ENCODE measurements around the gene WNT1.

The WNT1 gene

GRCh38 chr12:49012739-49013138, 34.6 kb downstream of the WNT1 start:
- DNase-seq (ENCODE audit: low read depth in 1 of 2, low spot score in 1 of 2) = no peak
- H3K27ac ChIP-seq (replicated peaks) = no peak overlapping the region
- no peak for TF ChIP-seq REST (IDR thresholded peaks at IDR 0.05; ENCODE audit: insufficient replicate concordance, low read depth)
- TF ChIP-seq POLR2AphosphoS5 (IDR thresholded peaks at IDR 0.05; ENCODE audit: low read depth) = no peak
- TF ChIP-seq SPI1 (IDR thresholded peaks at IDR 0.05; ENCODE audit: borderline replicate concordance, low read depth) = no peak
- TF ChIP-seq CTCF (IDR thresholded peaks at IDR 0.05; ENCODE audit: insufficient read depth, low read length) = no peak
- no peak for TF ChIP-seq GABPA (IDR thresholded peaks at IDR 0.05; ENCODE audit: low read depth)
- no peak overlapping the region for H3K4me3 ChIP-seq (replicated peaks; ENCODE audit: insufficient read depth, low read length)
- H3K27me3 ChIP-seq (ENCODE audit: insufficient read depth, poor library complexity, severe bottlenecking) = no peaks in the 10 kb centered on the region

GRCh38 chr12:49013428-49013827, 35.3 kb downstream of the WNT1 start:
- Histone ChIP-seq H3K27me3 (ENCODE audit: insufficient read depth, poor library complexity, severe bottlenecking) (no peaks in the 10 kb centered on the region), H3K27ac (replicated peaks) (no peak overlapping the region), H3K4me3 (replicated peaks; ENCODE audit: insufficient read depth, low read length) (no peak overlapping the region)
- no peak for DNase-seq (ENCODE audit: low read depth in 1 of 2, low spot score in 1 of 2)
- no peak for TF ChIP-seq POLR2AphosphoS5 (IDR thresholded peaks at IDR 0.05; ENCODE audit: low read depth)
- TF ChIP-seq GABPA (IDR thresholded peaks at IDR 0.05; ENCODE audit: low read depth) = no peak
- no peak for TF ChIP-seq SPI1 (IDR thresholded peaks at IDR 0.05; ENCODE audit: borderline replicate concordance, low read depth)
- no peak for TF ChIP-seq REST (IDR thresholded peaks at IDR 0.05; ENCODE audit: insufficient replicate concordance, low read depth)
- no peak for TF ChIP-seq CTCF (IDR thresholded peaks at IDR 0.05; ENCODE audit: insufficient read depth, low read length)

DNA sequence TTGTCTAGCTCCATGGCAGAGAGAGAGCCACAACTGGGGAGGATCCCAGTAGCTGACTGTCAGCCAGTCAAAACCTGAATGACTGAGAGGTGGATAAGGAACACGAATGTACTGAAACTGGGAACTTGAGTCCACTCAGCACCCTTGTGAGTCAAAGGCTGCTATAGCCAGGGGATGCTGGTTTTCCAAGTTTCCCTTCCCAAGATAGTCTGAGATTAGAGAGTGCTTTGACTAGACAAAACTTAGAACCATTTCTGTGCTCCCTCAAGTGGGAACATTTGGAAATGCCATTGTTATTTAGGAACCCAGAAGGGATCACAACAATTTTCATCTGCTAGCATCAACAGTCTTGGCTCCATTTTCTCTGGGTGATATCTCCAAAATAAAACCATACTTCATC, 36.4 kb downstream of the WNT1 start:
- DNase-seq (ENCODE audit: low read depth in 1 of 2, low spot score in 1 of 2) = no peak
- H3K4me3 ChIP-seq (replicated peaks; ENCODE audit: insufficient read depth, low read length) = no peak overlapping the region
- TF ChIP-seq GABPA (IDR thresholded peaks at IDR 0.05; ENCODE audit: low read depth) (no peak), POLR2AphosphoS5 (IDR thresholded peaks at IDR 0.05; ENCODE audit: low read depth) (no peak)
- no peaks in the 10 kb centered on the region for H3K27me3 ChIP-seq (ENCODE audit: insufficient read depth, poor library complexity, severe bottlenecking)
- no peak overlapping the region for H3K27ac ChIP-seq (replicated peaks)

- H3K4me3 ChIP-seq (replicated peaks; ENCODE audit: insufficient read depth, low read length) = no peak overlapping the region
- no peak for DNase-seq (ENCODE audit: low read depth in 1 of 2, low spot score in 1 of 2)
- TF ChIP-seq CTCF (IDR thresholded peaks at IDR 0.05; ENCODE audit: insufficient read depth, low read length) (no peak), GABPA (IDR thresholded peaks at IDR 0.05; ENCODE audit: low read depth) (no peak), SPI1 (IDR thresholded peaks at IDR 0.05; ENCODE audit: borderline replicate concordance, low read depth) (no peak), REST (IDR thresholded peaks at IDR 0.05; ENCODE audit: insufficient replicate concordance, low read depth) (no peak), POLR2AphosphoS5 (IDR thresholded peaks at IDR 0.05; ENCODE audit: low read depth) (no peak)
- no peak overlapping the region for H3K27ac ChIP-seq (replicated peaks)
- no peaks in the 10 kb centered on the region for H3K27me3 ChIP-seq (ENCODE audit: insufficient read depth, poor library complexity, severe bottlenecking)
Observed at GRCh38 chr12:49015196-49015595, 37.1 kb downstream of the WNT1 start.
